Activated CD8-positive, alpha-beta memory T cell treated with anti-CD3 and anti-CD28 coated beads for 1 hour (primary cell): Measurements from ENCODE around the gene GSTM4.

Experiments used
- DNase-seq, 2 donors: peaks; one replicate each; pipeline ENCODE4 v3.0.0-alpha.2; 2020; ENCODE audit warnings: low read depth in 1 of 2; ENCODE audit errors: extremely low read depth in 1 of 2

The GSTM4 gene

GRCh38 chr1:109624201-109625010, 31.5 kb upstream of the GSTM4 start:
- no peak for DNase-seq

GRCh38 chr1:109625176-109625575, 30.7 kb upstream of the GSTM4 start:
- DNase-seq, result no peak

GRCh38 chr1:109625601-109626560, 30.0 kb upstream of the GSTM4 start:
- DNase-seq, result no peak

- no peak for DNase-seq
Measured at GRCh38 chr1:109626682-109627408, 29.1 kb upstream of the GSTM4 start.

DNA sequence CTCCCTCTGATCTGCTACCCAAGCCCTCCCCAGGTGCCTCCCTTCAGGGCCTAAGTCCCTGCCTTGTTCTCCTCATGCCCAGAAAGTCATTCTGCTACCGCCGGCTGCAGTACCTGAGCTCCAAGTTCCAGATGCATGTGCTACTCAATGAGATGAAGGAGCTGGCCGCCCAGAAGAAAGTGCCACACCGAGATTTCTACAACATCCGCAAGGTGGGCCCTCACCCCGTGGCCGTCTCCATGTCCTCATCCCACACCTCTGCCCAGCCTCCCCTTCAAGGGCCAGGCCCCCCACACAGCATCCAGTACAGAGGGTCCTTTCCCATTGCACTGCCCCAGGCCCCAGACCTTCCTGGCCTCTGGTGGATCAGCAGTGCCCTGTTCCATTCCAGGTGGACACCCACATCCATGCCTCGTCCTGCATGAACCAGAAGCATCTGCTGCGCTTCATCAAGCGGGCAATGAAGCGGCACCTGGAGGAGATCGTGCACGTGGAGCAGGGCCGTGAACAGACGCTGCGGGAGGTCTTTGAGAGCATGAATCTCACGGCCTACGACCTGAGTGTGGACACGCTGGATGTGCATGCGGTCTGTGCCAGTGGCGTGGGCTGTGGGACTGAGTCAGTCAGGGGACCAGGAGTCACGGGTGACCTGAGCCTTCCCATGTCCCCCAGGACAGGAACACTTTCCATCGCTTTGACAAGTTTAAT, 28.1 kb upstream of the GSTM4 start:
- DNase-seq, result no peak

DNA sequence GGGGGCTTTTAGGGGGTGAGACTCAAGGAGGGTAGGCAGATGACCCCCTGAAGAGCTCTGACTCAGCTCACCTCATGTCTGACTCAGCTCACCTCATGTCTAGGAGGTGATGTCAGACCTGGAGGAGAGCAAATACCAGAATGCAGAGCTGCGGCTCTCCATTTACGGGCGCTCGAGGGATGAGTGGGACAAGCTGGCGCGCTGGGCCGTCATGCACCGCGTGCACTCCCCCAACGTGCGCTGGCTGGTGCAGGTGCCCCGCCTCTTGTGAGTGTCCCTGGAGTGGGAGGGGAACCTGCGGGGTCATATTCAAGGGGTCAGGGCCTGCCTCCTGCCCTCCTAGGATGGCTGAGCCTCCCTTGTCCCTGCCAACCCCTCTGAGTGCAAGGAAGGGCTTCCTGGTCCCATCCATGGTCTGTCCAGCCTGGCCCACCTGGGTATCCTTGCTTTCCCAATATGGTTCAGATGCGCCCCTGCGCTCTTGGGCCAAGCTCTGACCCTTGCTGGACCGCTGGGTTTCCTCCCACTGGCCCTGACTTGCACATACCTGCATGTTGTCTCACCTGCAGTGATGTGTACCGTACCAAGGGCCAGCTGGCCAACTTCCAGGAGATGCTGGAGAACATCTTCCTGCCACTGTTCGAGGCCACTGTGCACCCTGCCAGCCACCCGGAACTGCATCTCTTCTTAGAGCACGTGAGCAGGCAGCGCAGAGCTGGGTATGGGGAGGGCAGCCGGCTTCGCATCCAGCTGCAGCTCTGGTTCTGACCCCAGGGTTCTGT, 27.2 kb upstream of the GSTM4 start:
- DNase-seq, result no peak

- DNase-seq, result no peak
Measured at GRCh38 chr1:109629372-109630030, 26.4 kb upstream of the GSTM4 start.

DNA sequence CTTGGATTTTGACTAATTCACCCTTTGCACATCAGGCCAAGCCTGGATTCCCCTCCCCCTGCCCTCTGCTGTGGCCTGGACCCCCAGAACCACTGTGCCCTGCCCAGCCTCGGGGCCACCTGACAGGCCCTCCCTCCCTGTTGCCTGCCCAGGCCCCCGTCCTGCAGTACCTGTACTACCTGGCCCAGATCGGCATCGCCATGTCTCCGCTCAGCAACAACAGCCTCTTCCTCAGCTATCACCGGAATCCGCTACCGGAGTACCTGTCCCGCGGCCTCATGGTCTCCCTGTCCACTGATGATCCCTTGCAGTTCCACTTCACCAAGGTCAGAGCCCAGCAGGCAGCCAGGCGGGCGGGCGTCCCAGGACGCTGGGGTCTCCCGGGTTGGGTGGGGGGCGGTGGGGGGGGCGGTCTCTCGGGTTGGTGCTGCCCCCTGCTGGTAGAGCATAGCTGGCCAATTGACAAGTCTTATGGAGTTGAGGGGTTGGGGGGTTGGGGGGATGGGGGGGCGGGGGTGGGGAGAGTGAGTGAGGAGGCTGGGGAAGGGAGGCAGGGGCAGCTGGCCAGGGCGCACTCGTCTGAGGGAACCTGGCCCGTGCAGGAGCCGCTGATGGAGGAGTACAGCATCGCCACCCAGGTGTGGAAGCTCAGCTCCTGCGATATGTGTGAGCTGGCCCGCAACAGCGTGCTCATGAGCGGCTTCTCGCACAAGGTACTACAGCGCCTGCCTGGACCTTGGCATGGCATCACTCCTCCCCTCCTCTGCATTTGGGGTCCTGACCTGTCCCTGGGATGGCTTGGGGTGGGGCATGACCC, 25.6 kb upstream of the GSTM4 start:
- peak in 1 of 2 donors; percentile 33 for DNase-seq

DNA sequence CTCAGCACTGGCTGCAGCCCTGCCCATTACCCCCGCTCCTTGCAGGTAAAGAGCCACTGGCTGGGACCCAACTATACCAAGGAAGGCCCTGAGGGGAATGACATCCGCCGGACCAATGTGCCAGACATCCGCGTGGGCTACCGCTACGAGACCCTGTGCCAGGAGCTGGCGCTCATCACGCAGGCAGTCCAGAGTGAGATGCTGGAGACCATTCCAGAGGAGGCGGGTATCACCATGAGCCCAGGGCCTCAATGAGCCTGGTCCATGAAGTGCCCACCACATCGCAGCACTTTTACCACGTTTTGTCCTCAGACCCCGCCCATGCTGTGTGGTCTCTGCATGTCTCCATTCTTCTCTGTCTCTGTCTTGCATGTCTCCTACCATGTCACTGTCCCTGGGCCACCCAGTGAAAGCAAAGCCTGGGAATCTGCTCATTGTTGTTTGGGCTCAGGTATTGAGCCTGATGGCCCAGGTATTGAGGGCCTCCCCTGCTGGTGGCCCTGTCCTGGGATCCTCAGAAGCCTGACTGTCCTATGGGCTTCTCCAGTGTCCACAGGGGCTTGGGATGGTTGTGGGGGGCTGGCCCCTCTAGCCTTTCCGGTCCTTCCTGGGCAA, 24.9 kb upstream of the GSTM4 start:
- DNase-seq, result no peak

GRCh38 chr1:109631513-109632505, 24.1 kb upstream of the GSTM4 start:
- DNase-seq, result no peak

DNA sequence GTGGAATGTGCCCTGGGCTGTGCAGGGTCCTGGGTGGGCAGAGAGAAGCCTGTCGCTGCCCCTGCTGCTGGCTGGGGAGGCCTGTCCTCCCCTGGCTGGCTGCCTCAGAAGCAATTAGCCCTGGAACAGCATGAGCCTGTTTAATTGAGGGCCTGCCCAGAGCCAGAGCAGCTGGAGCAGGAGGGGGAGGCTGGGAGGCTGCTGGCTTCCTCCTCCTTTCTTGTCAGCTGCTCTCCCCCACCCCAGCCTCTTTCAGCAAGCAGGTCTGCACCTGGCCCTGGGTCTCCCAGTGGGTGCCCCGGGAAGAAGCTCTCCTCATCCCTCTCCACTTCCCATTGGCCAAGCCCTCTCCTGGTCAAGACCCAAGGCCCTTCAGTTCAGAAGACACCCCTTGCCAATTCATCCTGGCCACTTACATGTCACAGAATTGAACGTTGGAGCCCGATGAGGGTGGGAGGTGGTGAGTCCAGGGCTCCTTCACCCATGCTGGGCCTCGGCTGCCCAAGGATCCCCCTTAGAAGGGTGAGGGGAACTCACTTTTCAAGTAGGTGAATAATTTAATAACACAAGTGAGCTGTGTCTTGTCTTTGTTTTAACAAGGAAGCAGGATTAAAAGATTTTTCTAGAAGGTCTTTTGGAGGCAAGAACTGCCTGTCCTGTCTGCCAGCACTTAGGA, 23.1 kb upstream of the GSTM4 start:
- no peak for DNase-seq

DNA sequence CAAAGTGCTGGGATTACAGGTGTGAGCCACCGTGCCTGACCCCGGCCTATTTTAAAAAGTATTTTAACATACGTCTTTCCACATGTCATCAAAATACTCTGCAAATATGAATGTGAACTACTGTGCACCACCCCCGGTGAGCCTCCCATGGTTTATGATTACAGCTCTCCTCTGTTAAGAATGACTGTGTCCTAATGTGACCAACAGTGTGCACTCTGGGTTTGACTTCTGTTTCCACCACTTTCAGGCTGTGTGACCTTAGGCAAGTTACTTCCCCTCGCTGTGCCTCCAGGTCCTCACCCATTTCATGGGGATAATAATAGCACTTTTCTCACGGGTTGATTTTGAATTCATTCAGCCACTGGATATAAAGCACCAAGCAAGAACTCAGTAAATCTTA, 21.6 kb upstream of the GSTM4 start:
- no peak for DNase-seq

DNA sequence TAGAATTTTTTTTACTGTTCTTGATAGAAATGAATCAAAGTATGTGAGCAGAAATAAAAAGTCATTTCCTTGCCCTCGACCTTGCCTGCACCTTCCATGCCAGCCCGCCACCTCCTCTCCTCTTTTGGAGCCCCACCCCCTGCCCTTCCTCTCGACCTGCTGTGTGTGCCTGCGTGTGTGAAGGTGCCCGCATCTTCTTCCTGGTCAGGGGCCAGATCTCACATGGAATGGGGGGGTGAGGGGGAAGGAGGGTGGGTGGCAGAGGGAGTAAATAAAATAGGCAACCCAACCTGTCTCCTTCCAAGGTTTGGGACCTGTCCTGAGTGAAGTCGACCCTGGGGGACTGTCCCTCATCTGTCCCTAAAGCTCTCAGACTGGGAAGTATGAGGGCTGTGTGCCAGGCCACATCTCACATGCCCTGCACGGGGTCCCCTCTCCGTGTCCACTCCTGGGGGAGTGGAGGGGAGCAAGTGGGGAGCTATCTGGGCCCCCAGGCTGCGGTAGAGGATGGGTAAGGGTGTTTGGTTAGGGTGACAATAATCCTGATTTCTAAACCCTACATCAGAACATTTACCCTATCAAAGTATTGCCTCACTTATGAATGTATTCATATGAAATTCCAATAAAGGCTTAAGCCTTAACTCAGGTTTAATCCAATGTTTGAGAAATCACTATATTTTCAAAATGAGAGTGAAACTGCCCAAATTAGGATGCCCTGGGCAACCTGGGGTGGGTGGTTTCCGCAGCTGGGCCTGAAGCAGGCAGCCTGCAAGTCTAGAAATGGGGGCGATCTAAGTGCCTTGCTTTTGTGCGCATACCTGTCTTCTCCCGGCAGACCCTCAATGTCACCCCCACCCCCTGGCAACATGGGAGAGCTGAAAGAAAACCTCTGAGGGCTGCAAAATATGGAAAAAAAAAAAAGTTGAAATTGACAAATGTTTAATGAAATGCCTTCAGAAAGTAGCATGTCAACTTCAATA, 20.8 kb upstream of the GSTM4 start:
- DNase-seq, result no peak

DNA sequence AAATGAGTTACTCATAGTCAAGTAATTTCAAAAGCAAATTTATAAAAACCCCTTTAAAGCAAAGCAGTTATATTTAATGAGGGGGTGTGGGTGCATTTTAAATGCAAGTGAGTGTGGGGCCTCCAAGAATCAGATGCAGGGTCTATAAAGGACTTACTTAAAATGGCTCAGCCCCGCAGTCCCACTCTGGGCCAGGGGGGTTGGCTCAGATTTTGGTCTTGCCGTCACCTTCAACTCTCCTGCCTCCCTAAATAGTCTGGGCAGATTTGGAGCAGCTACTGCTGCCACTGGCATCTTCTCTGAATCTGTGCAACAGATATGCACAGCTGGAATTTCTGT, 20.1 kb upstream of the GSTM4 start:
- no peak for DNase-seq
